Stimulated activated CD4-positive, alpha-beta T cell treated with anti-CD3 and anti-CD28 coated beads, Interleukin-1b, Interleukin-23, amount 100 ng/mL, for 1 hour (primary cell): ENCODE data around the gene TYRO3.
"Not testable (repeated sequence)": the region's sequence is repeated elsewhere in the genome, so short reads cannot be mapped to it uniquely, and the experiment has no call there.

Source experiments
- DNase-seq, 2 donors: peaks; one replicate each; pipeline ENCODE4 v3.0.0-alpha.2; 2020; ENCODE audit warnings: low read depth in 2 of 2

TYRO3 gene

DNA sequence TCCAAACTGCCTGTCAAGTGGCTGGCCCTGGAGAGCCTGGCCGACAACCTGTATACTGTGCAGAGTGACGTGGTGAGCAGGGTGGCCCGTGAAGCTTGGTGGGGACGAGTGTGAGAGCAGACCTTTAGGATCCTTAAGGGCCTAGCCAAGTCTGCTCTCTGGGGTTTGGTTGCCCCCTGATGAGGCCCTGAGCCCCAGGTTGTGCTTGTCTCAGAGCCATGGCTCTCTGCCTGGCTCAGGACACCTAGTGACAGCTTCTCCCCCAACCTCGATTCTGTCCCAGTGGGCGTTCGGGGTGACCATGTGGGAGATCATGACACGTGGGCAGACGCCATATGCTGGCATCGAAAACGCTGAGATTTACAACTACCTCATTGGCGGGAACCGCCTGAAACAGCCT lies 14.4 kb downstream of the TYRO3 start:
- no peak for DNase-seq

DNA sequence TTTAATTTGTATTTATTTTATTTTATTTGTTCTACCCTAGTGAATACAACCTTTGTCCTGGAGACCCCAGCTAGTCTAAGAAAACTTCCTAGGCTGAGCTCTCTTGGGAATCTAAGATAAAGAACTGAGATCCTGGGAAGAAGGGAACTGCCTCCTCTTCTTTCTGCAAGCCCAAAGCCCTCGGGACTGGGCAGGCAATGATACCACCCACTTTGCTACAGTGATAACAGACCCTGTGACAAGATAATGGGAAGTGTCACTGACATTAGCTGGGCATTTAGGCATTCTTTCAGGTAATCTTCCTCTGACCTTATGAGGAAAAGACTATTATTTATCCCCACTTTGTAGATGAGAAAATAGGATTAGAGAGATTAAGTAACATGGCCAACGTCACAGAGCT lies 15.1 kb downstream of the TYRO3 start:
- DNase-seq = no peak

DNA sequence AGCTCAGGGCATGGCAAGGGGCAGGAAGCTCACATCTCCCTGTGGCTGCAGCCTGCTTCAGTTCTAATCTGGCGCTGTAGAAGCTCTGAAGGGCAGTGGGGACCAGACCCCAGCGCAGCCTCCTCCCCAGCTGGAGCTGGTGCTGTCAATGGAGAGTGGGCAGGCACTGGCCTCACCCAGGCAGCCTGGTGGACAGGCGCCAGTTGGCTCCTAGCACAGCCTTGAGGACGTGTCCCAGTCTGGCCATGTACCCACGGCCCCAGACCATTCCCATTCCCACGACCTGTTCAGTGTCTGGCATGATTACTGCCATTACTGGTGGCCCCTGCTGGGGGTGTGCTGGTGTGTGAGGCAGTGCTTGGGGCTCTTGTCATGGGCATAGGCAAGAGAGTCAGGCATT lies 16.3 kb downstream of the TYRO3 start:
- no peak for DNase-seq

DNA sequence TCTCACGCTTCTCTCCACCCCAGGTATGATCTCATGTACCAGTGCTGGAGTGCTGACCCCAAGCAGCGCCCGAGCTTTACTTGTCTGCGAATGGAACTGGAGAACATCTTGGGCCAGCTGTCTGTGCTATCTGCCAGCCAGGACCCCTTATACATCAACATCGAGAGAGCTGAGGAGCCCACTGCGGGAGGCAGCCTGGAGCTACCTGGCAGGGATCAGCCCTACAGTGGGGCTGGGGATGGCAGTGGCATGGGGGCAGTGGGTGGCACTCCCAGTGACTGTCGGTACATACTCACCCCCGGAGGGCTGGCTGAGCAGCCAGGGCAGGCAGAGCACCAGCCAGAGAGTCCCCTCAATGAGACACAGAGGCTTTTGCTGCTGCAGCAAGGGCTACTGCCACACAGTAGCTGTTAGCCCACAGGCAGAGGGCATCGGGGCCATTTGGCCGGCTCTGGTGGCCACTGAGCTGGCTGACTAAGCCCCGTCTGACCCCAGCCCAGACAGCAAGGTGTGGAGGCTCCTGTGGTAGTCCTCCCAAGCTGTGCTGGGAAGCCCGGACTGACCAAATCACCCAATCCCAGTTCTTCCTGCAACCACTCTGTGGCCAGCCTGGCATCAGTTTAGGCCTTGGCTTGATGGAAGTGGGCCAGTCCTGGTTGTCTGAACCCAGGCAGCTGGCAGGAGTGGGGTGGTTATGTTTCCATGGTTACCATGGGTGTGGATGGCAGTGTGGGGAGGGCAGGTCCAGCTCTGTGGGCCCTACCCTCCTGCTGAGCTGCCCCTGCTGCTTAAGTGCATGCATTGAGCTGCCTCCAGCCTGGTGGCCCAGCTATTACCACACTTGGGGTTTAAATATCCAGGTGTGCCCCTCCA lies 19.1 kb downstream of the TYRO3 start:
- no peak for DNase-seq

DNA sequence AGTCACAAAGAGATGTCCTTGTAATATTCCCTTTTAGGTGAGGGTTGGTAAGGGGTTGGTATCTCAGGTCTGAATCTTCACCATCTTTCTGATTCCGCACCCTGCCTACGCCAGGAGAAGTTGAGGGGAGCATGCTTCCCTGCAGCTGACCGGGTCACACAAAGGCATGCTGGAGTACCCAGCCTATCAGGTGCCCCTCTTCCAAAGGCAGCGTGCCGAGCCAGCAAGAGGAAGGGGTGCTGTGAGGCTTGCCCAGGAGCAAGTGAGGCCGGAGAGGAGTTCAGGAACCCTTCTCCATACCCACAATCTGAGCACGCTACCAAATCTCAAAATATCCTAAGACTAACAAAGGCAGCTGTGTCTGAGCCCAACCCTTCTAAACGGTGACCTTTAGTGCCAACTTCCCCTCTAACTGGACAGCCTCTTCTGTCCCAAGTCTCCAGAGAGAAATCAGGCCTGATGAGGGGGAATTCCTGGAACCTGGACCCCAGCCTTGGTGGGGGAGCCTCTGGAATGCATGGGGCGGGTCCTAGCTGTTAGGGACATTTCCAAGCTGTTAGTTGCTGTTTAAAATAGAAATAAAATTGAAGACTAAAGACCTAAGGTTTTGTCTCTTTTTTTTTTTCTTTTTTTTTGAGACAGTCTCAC lies 19.8 kb downstream of the TYRO3 start:
- no peak for DNase-seq

DNA sequence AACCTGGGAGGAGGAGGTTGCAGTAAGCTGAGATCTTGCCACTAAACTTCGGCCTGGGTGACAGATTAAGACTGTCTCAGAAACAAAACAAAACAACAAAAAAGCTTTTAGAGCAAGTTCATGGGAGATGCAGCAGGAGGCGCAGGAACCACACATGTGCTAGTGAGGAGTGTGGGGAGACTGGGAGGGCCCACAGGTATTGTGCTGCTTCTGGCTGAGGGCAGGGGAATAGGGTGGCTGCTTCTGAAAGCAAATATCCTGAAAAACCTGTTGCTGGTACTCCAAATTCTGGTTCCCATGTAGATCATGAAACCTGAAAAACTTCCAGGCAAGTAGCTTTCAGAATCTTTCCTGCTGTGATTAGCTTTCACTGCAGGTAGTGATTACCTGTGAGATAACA lies 22.1 kb downstream of the TYRO3 start:
- DNase-seq = no peak

DNA sequence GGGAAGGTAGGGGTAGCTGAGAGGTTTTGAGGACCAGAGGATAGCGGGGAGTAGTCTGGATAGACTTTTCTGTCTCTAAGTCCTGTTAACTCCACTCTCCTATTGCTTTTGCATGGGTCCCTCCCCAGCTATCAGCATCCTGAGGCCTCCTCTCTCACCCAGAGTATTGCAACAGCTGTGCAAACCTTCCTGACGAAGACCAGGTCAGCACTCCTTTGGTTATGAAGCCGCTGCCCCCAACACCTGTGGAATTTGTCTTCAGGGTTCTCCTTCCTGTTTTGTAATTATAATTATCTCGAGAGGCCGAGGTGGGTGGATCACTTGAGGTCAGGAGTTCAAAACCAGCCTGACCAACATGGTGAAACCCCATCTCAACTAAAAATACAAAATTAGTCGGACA lies 24.8 kb downstream of the TYRO3 start:
- no peak for DNase-seq

DNA sequence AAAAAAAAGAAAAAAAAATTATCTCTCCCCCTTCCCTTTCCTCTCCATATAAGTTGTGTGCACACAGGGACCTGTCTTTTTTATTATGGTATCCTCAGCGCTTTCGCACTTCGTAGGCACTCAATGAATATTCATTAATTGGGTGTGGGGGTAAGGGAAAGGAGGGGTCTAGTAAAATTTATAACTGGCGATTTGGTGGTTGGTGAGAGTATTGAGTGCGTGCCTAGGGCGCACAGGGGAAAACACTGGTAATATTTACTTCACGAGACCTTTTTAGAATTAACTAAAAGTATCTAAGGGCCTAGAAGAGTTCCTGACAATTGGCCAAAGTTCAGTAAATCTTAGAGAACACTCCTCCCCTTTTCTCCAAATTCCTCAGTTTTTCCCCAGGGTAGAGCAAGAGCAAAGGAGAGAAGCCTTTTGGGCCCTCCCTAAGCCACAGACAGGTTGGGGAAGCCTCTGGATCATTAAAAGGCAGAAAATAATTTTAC lies 25.7 kb downstream of the TYRO3 start:
- DNase-seq = no peak

DNA sequence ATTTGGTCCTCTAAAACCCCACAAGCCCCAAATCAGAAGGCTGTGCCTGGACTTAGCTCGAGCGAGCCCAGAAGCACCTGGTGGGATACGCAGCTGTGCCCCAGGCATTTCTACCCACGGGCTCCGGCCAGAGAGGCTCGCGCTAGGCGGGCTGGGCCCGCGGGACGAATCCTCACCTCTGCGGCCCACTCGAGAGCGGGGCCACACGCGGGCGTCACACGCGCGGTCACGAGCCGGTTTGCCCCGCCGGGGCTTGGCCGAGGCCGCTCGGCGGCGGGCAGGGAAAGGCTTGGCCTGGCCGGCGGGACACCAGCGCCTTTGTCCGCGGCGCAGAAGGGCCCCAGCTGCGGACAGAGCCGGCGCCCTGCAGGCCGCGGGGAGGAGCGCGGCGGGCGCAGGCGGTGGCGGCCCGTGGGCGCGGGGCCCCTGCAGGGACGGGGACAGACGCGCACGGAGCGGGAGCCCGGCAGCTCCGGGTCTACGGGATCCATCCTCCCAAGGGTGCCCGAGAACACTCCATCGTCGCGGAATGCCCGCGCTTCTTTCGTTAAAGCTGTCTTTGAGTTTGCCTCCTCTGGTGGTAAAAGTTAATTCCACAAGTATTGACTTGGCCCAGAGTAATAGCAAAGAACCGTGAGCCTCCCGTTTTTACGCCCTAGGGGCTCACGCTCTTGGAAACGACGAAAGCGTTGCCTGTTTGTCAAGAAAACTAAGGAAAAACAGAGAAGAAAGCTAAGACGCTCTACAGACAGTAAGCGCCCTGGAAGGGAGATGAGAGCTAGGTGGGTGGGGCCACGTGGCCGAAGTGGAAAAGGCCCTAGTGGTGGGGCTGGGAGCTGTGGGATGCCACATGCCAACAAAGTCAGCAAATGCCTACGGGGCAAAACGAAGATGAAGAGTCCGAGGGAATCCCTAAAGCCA lies 26.4 kb downstream of the TYRO3 start:
- DNase-seq = peak in 1 of 2 donors; percentile 22

DNA sequence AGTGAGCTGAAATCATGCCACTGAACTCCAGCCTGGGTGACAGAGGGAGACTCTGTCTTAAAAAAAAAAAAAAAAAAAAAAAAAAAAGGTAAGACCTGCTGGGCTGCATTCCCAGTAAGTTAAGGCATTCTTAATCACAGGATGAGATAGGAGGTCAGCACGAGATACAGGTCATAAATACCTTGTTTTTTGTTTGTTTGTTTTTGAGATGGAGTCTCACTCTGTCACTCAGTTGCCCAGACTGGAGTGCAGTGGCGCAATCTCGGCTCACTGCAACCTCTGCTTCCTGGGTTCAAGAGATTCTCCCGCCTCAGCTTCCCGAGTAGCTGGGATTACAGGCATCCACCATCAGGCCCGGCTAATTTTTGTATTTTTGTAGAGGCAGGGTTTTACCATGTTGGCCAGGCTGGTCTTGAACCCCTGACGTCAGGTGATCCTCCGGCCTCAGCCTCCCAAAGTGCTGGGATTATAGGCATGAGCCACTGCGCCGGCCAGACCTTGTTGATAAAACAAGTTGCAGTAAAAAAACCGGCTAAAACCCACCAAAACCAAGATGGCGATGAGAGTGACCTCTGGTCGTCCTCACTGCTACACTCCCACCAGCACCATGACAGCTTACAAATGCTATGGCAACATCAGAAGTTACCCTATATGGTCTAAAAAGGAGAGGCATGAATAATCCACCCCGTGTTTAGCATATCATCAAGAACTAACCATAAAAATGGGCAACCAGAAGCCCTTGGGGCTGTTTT lies 27.7 kb downstream of the TYRO3 start:
- not testable (repeated sequence) for DNase-seq

DNA sequence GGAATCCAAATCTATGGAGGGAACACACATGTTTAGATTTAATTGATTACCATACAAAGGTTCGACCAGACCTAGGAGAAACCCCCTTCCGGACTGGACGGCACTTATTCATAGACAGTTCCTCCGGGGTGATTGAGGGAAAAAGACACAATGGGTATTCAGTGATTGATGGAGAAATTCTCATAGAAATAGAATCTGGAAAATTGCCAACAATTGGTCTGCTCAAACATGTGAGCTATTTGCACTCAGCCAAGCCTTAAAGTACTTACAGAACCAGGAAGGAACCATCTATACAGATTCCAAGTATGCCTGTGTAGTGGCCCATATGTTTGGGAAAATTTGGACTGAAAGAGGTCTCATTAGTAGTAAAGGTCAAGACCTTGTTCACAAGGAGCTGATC lies 30.0 kb downstream of the TYRO3 start:
- DNase-seq = not testable (repeated sequence)

DNA sequence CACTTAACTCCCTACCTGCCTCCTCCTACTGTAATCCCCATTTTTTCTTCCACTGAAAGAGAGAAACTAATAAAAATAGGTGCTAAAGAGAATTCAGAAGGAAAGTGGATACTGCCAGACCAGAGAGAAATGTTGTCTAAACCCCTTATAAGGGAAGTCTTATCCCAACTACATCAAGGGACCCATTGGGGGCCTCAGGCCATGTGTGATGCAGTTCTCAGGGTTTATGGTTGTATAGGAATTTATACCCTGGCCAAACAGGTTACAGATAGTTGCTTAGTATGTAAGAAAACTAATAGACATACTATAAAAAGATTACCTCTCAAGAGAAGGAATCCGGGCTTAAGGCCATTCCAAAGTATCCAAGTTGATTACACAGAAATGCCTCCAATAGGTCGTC lies 30.6 kb downstream of the TYRO3 start:
- DNase-seq = not testable (repeated sequence)

DNA sequence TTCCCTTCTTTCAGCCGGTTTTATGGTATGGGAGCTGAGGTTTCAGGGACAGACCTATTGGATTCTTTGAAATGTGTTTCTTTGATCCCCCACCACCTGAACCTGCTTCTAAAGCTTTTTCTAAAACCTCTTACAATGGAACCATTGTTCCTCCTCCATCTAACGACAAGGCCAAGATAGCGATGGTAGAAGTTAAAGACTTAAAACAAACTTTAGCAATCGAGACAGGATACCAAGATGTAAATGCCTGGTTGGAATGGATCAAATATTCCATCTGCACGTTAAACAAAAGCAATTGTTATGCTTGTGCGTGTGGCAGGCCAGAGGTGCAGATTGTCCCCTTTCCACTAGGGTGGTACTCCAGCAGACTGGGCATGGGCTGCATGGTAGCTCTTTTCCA lies 32.2 kb downstream of the TYRO3 start:
- DNase-seq = not testable (repeated sequence)

DNA sequence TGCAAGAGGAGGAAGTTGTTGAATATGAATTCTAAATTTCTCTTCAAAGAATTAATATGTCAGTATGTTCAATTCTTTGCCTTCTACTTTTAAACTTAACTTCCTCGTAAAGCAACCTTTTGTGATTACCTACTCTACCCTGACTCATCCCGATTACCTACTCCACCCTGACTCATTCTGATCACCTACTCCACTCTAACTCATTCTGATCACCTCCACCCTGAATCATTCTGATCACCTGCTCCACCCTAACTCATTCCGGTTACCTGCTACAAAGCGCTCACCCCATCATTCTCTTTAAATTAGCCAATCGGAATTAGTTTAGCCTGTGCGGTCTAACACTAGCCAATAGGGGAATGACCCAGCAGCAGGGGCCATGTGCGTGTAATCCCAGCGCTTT lies 33.7 kb downstream of the TYRO3 start:
- DNase-seq = not testable (repeated sequence)

DNA sequence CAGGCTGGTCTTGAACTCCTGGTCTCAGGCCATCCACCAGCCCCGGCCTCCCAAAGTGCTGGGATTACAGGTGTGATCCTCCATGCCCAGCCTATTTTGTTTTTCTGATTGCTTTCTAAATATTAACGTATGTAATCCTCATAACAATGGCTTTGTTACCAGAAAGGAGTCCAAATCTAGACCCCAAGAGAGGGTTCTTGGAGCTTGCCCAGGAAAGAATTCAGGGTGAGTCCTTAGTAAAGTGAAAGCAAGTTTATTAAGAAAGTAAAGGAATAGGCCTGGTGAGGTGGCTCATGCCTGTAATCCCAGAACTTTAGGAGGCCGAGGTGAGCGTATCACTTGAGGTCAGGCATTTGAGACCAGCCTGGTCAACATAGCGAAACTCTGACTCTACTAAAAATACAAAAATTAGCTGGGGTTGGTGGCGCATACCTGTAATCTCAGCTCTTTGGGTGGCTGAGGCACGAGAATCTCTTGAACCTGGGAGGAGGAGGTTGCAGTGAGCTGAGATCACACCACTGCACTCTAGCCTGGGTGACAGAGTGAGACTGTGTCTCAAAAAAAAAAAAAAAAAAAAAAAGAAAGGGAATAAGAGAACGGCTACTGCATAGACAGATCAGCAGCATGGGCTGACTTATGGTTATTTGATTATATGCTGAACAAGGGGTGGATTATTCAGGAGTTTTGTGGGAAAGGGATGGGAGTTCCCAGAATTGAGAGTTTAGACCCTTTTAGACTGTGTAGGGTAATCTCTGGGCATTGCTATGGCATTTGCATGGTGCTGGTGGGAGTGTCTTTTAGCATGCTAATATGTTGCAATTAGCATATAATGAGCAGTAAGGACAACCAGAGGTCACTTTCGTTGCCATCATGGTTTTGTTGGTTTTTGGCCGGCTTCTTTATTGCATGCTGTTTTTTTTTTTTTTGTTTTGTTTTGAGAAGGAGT lies 36.1 kb downstream of the TYRO3 start:
- no peak for DNase-seq

DNA sequence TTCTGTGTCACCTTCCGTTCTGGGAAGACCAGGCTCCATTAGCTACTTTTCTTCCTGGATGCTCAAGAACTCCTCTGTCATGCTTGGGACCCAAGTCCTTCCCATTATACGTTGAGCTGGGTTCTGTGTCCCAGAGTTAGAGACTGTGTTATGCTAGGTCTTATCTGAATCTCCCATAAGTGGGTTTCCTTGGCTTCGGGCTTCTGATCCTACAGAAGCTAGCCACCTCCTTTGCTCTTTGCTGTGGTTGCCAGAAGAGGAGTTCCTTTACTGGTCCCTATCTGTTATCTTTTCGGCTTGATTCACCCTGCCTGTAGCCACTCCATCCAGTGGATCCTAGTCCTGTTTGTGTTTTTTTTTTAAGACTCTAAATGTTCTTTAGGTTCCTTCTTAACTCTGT lies 38.0 kb downstream of the TYRO3 start:
- no peak for DNase-seq

DNA sequence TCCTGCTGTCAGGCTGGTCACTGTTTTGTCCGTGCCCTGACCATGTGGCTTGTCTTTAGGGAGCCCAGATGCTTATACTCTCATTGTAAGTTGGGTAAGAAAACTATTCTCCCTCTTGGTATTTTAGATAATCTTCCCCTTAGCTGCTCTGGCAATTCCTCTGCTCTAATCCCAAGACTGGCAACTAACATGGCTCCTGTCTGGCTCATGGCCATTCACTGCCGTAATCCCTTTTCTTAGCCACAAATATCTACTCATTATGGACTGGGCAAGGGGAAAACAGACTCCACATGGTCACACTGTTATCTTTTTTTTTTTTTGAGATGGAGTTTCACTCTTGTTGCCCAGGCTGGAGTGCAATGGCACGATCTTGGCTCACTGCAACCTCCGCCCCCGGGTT lies 38.8 kb downstream of the TYRO3 start:
- no peak for DNase-seq

DNA sequence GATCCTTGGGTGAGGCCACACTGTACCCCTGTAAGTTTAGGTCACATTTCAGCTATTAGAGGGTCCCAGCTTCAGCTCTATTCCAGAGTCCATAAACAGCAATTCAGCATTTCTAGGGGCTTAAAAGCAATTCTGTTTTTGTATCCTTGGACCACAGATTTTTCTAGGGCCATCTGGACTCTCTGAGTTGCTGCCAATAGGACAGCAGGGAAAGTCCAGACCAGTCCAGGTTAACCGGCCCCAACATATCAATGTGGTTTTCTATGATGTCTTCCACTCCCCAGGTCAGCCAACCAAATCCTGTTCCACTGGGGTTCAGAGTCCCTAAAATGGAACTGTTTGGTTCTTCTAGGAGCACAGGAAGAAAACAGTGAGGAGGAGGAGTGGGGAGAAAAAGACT lies 40.0 kb downstream of the TYRO3 start:
- no peak for DNase-seq

DNA sequence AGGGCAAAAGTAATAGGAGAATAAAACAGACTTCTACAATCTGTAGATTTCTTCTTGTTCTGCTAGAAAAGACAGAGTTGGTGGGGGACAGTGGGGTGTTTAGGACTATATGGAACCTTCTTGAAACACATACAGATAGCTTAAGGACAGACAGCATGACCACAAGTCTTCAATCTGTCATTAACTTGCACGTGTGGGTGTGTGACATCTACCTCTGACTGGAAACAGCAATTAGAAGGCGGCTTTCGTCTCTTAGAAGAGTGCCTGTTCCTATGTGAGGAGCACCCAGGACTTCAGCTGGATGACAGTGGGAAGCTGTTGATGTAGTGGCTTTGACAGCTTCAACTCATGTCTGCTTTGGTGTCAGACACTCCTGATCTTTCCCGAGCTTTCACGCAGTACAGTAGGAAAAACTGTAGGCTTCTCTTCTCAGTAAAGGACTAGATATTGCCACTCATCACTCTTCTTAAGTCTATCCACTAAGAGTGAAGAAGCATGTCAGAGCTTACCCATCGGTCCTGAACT lies 44.5 kb downstream of the TYRO3 start:
- DNase-seq = no peak
